Right lung (tissue), 5 donors: ENCODE data around the gene OSBPL5. TPM values are rescaled to one million over a fixed set of nuclear protein-coding genes. Genes with fewer than 3 reads are reported as not detected.
A peak's percentile ranks its signal among the peaks of the same experiment; 100 is the strongest.

ENCODE experiments used
- DNase-seq, 2 donors: peaks; one replicate each; pipeline ENCODE4 v3.0.0-alpha.2; 2013
- polyA plus RNA-seq, 5 donors: library from polyadenylated mRNA; unstranded; fragments of 120-200 nt; gene quantifications; one replicate each; pipeline versions ENCODE4 v1.2.1 to v1.2.3, GENCODE V29; 2013; ENCODE audit warnings: inconsistent platforms in 1 of 5, low replicate concordance in 1 of 5; ENCODE audit not compliant: insufficient read length in 5 of 5, insufficient read depth in 1 of 5

Gene OSBPL5
- polyA plus RNA-seq, 5 donors: 18.3 to 36.7 (median 27.8) TPM

- DNase-seq: no peak
Observed at GRCh38 chr11:3165916-3166267, 782 bp upstream of the OSBPL5 start.

GRCh38 chr11:3164552-3165151 is 458 bp downstream of the OSBPL5 start:
- DNase-seq: no peak

GRCh38 chr11:3164138-3164551 is 965 bp downstream of the OSBPL5 start:
- no peak for DNase-seq

GRCh38 chr11:3163241-3163981 is 1.7 kb downstream of the OSBPL5 start:
- DNase-seq: no peak

GRCh38 chr11:3162410-3163240 is 2.5 kb downstream of the OSBPL5 start:
- DNase-seq: no peak

GRCh38 chr11:3161720-3162409 is 3.2 kb downstream of the OSBPL5 start:
- no peak for DNase-seq

- no peak for DNase-seq
Observed at GRCh38 chr11:3161309-3161708, 3.8 kb downstream of the OSBPL5 start.

GRCh38 chr11:3160252-3161031 is 4.7 kb downstream of the OSBPL5 start:
- DNase-seq: peak; percentile 90 to 92

GRCh38 chr11:3159296-3160190 is 5.6 kb downstream of the OSBPL5 start:
- no peak for DNase-seq

GRCh38 chr11:3158821-3159220 is 6.3 kb downstream of the OSBPL5 start:
- DNase-seq: no peak

GRCh38 chr11:3158131-3158591 is 6.9 kb downstream of the OSBPL5 start:
- DNase-seq: no peak

GRCh38 chr11:3157381-3158130 is 7.6 kb downstream of the OSBPL5 start:
- no peak for DNase-seq

GRCh38 chr11:3156661-3157311 is 8.3 kb downstream of the OSBPL5 start:
- no peak for DNase-seq

GRCh38 chr11:3156282-3156660 is 8.8 kb downstream of the OSBPL5 start:
- DNase-seq: no peak

- no peak for DNase-seq
Observed at GRCh38 chr11:3155691-3156258, 9.3 kb downstream of the OSBPL5 start.

GRCh38 chr11:3155216-3155615 is 9.9 kb downstream of the OSBPL5 start:
- no peak for DNase-seq

GRCh38 chr11:3154001-3154599 is 11.0 kb downstream of the OSBPL5 start:
- DNase-seq: peak in 1 of 2 donors; percentile 46

- DNase-seq: peak in 1 of 2 donors; percentile 43
Observed at GRCh38 chr11:3153291-3153861, 11.7 kb downstream of the OSBPL5 start.
